Measurements from ENCODE around the gene CSGALNACT2. TPM values are rescaled to one million over a fixed set of nuclear protein-coding genes. Genes with fewer than 3 reads are reported as not detected.

The CSGALNACT2 gene
- total RNA-seq, 1 experiment from 2014 or later: 10.0 TPM

- H3K4me3 Mint-ChIP-seq (ENCODE audit: low read depth, unreplicated experiment): no peak overlapping the region
- H3K27ac Mint-ChIP-seq (ENCODE audit: unreplicated experiment): no peak overlapping the region
- no TSS peak for BruUV-seq (replicated peaks)
- peaks cover 9% of the 10 kb centered on the region for H3K4me1 Mint-ChIP-seq (ENCODE audit: low read depth, unreplicated experiment)
- H3K36me3 Mint-ChIP-seq (ENCODE audit: insufficient read depth, unreplicated experiment): no peaks in the 10 kb centered on the region
- CTCF ChIA-PET: no interaction called here
- no peaks in the 10 kb centered on the region for H3K9me3 Mint-ChIP-seq (ENCODE audit: low read depth, unreplicated experiment)
- no peaks in the 10 kb centered on the region for H3K27me3 Mint-ChIP-seq (ENCODE audit: unreplicated experiment)
- no peak for DNase-seq
- no peak for TF ChIP-seq CTCF (IDR thresholded peaks at IDR 0.05; ENCODE audit: unreplicated experiment)
- intact Hi-C loops (cut with micrococcal nuclease; ENCODE audit: unreplicated experiment): no loop called here
These were observed 34.4 kb downstream of the CSGALNACT2 start for GRCh38 chr10:43172645-43173044.

- TF ChIP-seq CTCF (IDR thresholded peaks at IDR 0.05; ENCODE audit: unreplicated experiment): no peak
- Mint-ChIP-seq H3K27me3 (ENCODE audit: unreplicated experiment) (no peaks in the 10 kb centered on the region), H3K4me1 (ENCODE audit: low read depth, unreplicated experiment) (peaks cover 9% of the 10 kb centered on the region), H3K27ac (ENCODE audit: unreplicated experiment) (no peak overlapping the region), H3K36me3 (ENCODE audit: insufficient read depth, unreplicated experiment) (no peaks in the 10 kb centered on the region), H3K9me3 (ENCODE audit: low read depth, unreplicated experiment) (no peaks in the 10 kb centered on the region), H3K4me3 (ENCODE audit: low read depth, unreplicated experiment) (no peak overlapping the region)
- no peak for DNase-seq
- no TSS peak for BruUV-seq (replicated peaks)
- CTCF ChIA-PET: interaction anchor here (0.6 kb wide), 1 partner anchor 373 kb away, joined by 4 read pairs; no protein-coding TSS in a partner anchor
- intact Hi-C loops (cut with micrococcal nuclease; ENCODE audit: unreplicated experiment): no loop called here
These were observed 34.9 kb downstream of the CSGALNACT2 start for GRCh38 chr10:43173120-43173519.

GRCh38 chr10:43174969-43175368, 36.7 kb downstream of the CSGALNACT2 start:
- DNase-seq: no peak
- BruUV-seq (replicated peaks): no TSS peak
- Mint-ChIP-seq H3K27ac (ENCODE audit: unreplicated experiment) (no peak overlapping the region), H3K4me1 (ENCODE audit: low read depth, unreplicated experiment) (peaks cover 9% of the 10 kb centered on the region), H3K9me3 (ENCODE audit: low read depth, unreplicated experiment) (no peaks in the 10 kb centered on the region), H3K4me3 (ENCODE audit: low read depth, unreplicated experiment) (no peak overlapping the region), H3K27me3 (ENCODE audit: unreplicated experiment) (no peaks in the 10 kb centered on the region), H3K36me3 (ENCODE audit: insufficient read depth, unreplicated experiment) (no peaks in the 10 kb centered on the region)
- CTCF ChIA-PET: interaction anchor here (0.6 kb wide), 1 partner anchor 10 kb away, joined by 4 read pairs; no protein-coding TSS in a partner anchor
- intact Hi-C loops (cut with micrococcal nuclease; ENCODE audit: unreplicated experiment): no loop called here
- no peak for TF ChIP-seq CTCF (IDR thresholded peaks at IDR 0.05; ENCODE audit: unreplicated experiment)

- TF ChIP-seq CTCF (IDR thresholded peaks at IDR 0.05; ENCODE audit: unreplicated experiment): no peak
- Mint-ChIP-seq H3K4me3 (ENCODE audit: low read depth, unreplicated experiment) (no peak overlapping the region), H3K27me3 (ENCODE audit: unreplicated experiment) (no peaks in the 10 kb centered on the region), H3K4me1 (ENCODE audit: low read depth, unreplicated experiment) (peaks cover 9% of the 10 kb centered on the region), H3K9me3 (ENCODE audit: low read depth, unreplicated experiment) (no peaks in the 10 kb centered on the region), H3K27ac (ENCODE audit: unreplicated experiment) (no peak overlapping the region), H3K36me3 (ENCODE audit: insufficient read depth, unreplicated experiment) (no peaks in the 10 kb centered on the region)
- CTCF ChIA-PET: interaction anchor here (0.6 kb wide), 1 partner anchor 129 kb away, joined by 3 read pairs; no protein-coding TSS in a partner anchor
- no TSS peak for BruUV-seq (replicated peaks)
- DNase-seq: no peak
- intact Hi-C loops (cut with micrococcal nuclease; ENCODE audit: unreplicated experiment): no loop called here
These were observed 38.0 kb downstream of the CSGALNACT2 start for GRCh38 chr10:43176271-43176670.
